Muscle layer of colon (tissue), 2 donors: ENCODE measurements around the gene NFIB.

Experiments
- H3K27ac ChIP-seq: one replicate; pipeline ENCODE4 v1.7.0; 2013; ENCODE audit warnings: low read depth, mild to moderate bottlenecking, low read length, moderate library complexity
- H3K27me3 ChIP-seq, 2 donors: one replicate each; pipeline ENCODE4 v1.7.0; 2013; ENCODE audit warnings: low read length in 2 of 2, mild to moderate bottlenecking in 2 of 2; ENCODE audit not compliant: insufficient read depth in 2 of 2, control insufficient read depth in 1 of 2
- H3K36me3 ChIP-seq: one replicate; pipeline ENCODE4 v1.7.0; 2013; ENCODE audit warnings: mild to moderate bottlenecking, low read length; ENCODE audit not compliant: insufficient read depth
- H3K4me1 ChIP-seq: one replicate; pipeline ENCODE4 v1.7.0; 2013; ENCODE audit warnings: mild to moderate bottlenecking, low read length; ENCODE audit not compliant: insufficient read depth
- H3K4me3 ChIP-seq, 2 donors: one replicate each; pipeline ENCODE4 v1.7.0; 2013; ENCODE audit warnings: low read length in 2 of 2, low read depth in 1 of 2, mild to moderate bottlenecking in 1 of 2, moderate library complexity in 1 of 2
- H3K9ac ChIP-seq: one replicate; pipeline ENCODE4 v1.7.0; 2013; ENCODE audit warnings: low read length
- H3K9me3 ChIP-seq: one replicate; pipeline ENCODE4 v1.7.0; 2013; ENCODE audit warnings: mild to moderate bottlenecking, low read length
- donor health status: abdominal sarcoma.
- donor health status: Adenocarcinoma of cecum.

NFIB gene

GRCh38 chr9:14349447-14350348 is 35.8 kb upstream of the NFIB start:
- Histone ChIP-seq H3K9me3 (peaks cover 3% of the 10 kb centered on the region), H3K27me3 (peaks cover 50 to 54% of the 10 kb centered on the region in 2 donors), H3K4me3 (peak overlapping the region; percentile 21 to 72), H3K36me3 (no peaks in the 10 kb centered on the region), H3K27ac (peak overlapping the region; percentile 30), H3K9ac (no peak overlapping the region), H3K4me1 (peaks cover 69% of the 10 kb centered on the region)

- H3K27me3 ChIP-seq = peaks cover 56 to 59% of the 10 kb centered on the region in 2 donors
- H3K9me3 ChIP-seq = peaks cover 3% of the 10 kb centered on the region
- no peaks in the 10 kb centered on the region for H3K36me3 ChIP-seq
- H3K4me3 ChIP-seq = peak overlapping the region; percentile 21 to 72
- H3K4me1 ChIP-seq = peaks cover 73% of the 10 kb centered on the region
- H3K27ac ChIP-seq = peak overlapping the region; percentile 30
- no peak overlapping the region for H3K9ac ChIP-seq
Observed at GRCh38 chr9:14349146-14349446, 35.2 kb upstream of the NFIB start.

- H3K27ac ChIP-seq = peak overlapping the region; percentile 35
- no peaks in the 10 kb centered on the region for H3K36me3 ChIP-seq
- H3K9me3 ChIP-seq = peaks cover 3% of the 10 kb centered on the region
- peak overlapping the region; percentile 51 to 72 for H3K4me3 ChIP-seq
- H3K4me1 ChIP-seq = peaks cover 69% of the 10 kb centered on the region
- H3K9ac ChIP-seq = no peak overlapping the region
- peaks cover 59 to 60% of the 10 kb centered on the region in 2 donors for H3K27me3 ChIP-seq
Observed at GRCh38 chr9:14348373-14349145, 34.6 kb upstream of the NFIB start.

GRCh38 chr9:14348123-14348372 is 34.1 kb upstream of the NFIB start:
- Histone ChIP-seq H3K27ac (peak overlapping the region; percentile 64), H3K4me3 (peak overlapping the region; percentile 51 to 72), H3K9me3 (peaks cover 3% of the 10 kb centered on the region), H3K4me1 (peaks cover 65% of the 10 kb centered on the region), H3K9ac (no peak overlapping the region), H3K36me3 (no peaks in the 10 kb centered on the region), H3K27me3 (peaks cover 59 to 64% of the 10 kb centered on the region in 2 donors)

GRCh38 chr9:14347406-14348122 is 33.6 kb upstream of the NFIB start:
- Histone ChIP-seq H3K9ac (no peak overlapping the region), H3K4me3 (peak overlapping the region; percentile 51 to 72), H3K36me3 (no peaks in the 10 kb centered on the region), H3K27me3 (peaks cover 59 to 68% of the 10 kb centered on the region in 2 donors), H3K27ac (peak overlapping the region; percentile 64), H3K4me1 (peaks cover 60% of the 10 kb centered on the region), H3K9me3 (peaks cover 3% of the 10 kb centered on the region)

GRCh38 chr9:14346811-14347405 is 33.0 kb upstream of the NFIB start:
- Histone ChIP-seq H3K36me3 (no peaks in the 10 kb centered on the region), H3K4me3 (peak overlapping the region; percentile 51 to 72), H3K9me3 (peaks cover 3% of the 10 kb centered on the region), H3K27ac (peak overlapping the region; percentile 64), H3K9ac (no peak overlapping the region), H3K27me3 (peaks cover 59 to 68% of the 10 kb centered on the region in 2 donors), H3K4me1 (peaks cover 57% of the 10 kb centered on the region)

GRCh38 chr9:14346231-14346791 is 32.4 kb upstream of the NFIB start:
- H3K4me1 ChIP-seq = peaks cover 53% of the 10 kb centered on the region
- H3K9me3 ChIP-seq = peaks cover 3% of the 10 kb centered on the region
- H3K4me3 ChIP-seq = peak overlapping the region; percentile 51 to 72
- no peak overlapping the region for H3K9ac ChIP-seq
- peak overlapping the region; percentile 64 for H3K27ac ChIP-seq
- H3K27me3 ChIP-seq = peaks cover 59 to 68% of the 10 kb centered on the region in 2 donors
- no peaks in the 10 kb centered on the region for H3K36me3 ChIP-seq

GRCh38 chr9:14345354-14346230 is 31.7 kb upstream of the NFIB start:
- Histone ChIP-seq H3K27ac (no peak overlapping the region), H3K9me3 (peaks cover 3% of the 10 kb centered on the region), H3K9ac (no peak overlapping the region), H3K27me3 (peaks cover 59 to 68% of the 10 kb centered on the region in 2 donors), H3K4me1 (peaks cover 57% of the 10 kb centered on the region), H3K4me3 (peak overlapping the region in 1 of 2 donors; percentile 72), H3K36me3 (no peaks in the 10 kb centered on the region)

- Histone ChIP-seq H3K9ac (no peak overlapping the region), H3K27ac (no peak overlapping the region), H3K36me3 (no peaks in the 10 kb centered on the region), H3K4me1 (peaks cover 57% of the 10 kb centered on the region), H3K27me3 (peaks cover 58 to 66% of the 10 kb centered on the region in 2 donors), H3K4me3 (no peak overlapping the region), H3K9me3 (peaks cover 3% of the 10 kb centered on the region)
Observed at GRCh38 chr9:14344941-14345353, 31.0 kb upstream of the NFIB start.

- Histone ChIP-seq H3K27ac (peak overlapping the region; percentile 17), H3K9me3 (peaks cover 3% of the 10 kb centered on the region), H3K9ac (no peak overlapping the region), H3K4me1 (peaks cover 48% of the 10 kb centered on the region), H3K4me3 (peak overlapping the region in 1 of 2 donors; percentile 15), H3K27me3 (peaks cover 50 to 57% of the 10 kb centered on the region in 2 donors), H3K36me3 (no peaks in the 10 kb centered on the region)
Observed at GRCh38 chr9:14344053-14344524, 30.1 kb upstream of the NFIB start.
